Breast epithelium (tissue), 4 donors: ENCODE measurements around the gene LITAFD. TPM values are rescaled to one million over a fixed set of nuclear protein-coding genes. Genes with fewer than 3 reads are reported as not detected.

Source experiments
- DNase-seq, 2 donors: peaks; one replicate each; pipeline ENCODE4 v3.0.0-alpha.2; 2019; ENCODE audit warnings: low spot score in 2 of 2
- H3K27ac ChIP-seq, 2 donors: fragments of 200-600 bp; sonication (generic) in 1 of 2; one replicate each; pipeline ENCODE4 v1.5.1; 2016 to 2019; ENCODE audit warnings: mild to moderate bottlenecking in 1 of 2
- H3K27me3 ChIP-seq, 2 donors: fragments of 200-600 bp; sonication (generic) in 1 of 2; one replicate each; pipeline versions ENCODE4 v1.5.1 to v1.6.0; 2017 to 2019; ENCODE audit warnings: control low read depth in 1 of 2, mild to moderate bottlenecking in 1 of 2
- H3K36me3 ChIP-seq: fragments of 200-600 bp; one replicate; pipeline ENCODE4 v1.5.1; 2019
- H3K4me1 ChIP-seq, 2 donors: fragments of 200-600 bp; sonication (generic); one replicate each; pipeline ENCODE4 v1.5.1; 2016 to 2019; ENCODE audit warnings: control low read depth in 1 of 2
- H3K4me3 ChIP-seq, 3 donors: fragments of 200-600 bp; sonication (generic); 1 replicate in 2 of 3; 2 replicates in 1 of 3; pipeline ENCODE4 v1.5.1; 2016 to 2019; ENCODE audit warnings: mild to moderate bottlenecking in 3 of 3, moderate library complexity in 2 of 3
- H3K9me3 ChIP-seq, 2 donors: fragments of 200-600 bp; sonication (generic) in 1 of 2; one replicate each; pipeline ENCODE4 v1.5.1; 2016 to 2019; ENCODE audit warnings: control low read depth in 1 of 2
- CTCF ChIP-seq, 3 donors: fragments of 450-650 bp; IDR thresholded peaks; one replicate each; pipeline ENCODE4 v1.5.1; 2016 to 2017; ENCODE audit warnings: antibody characterized with exemption in 3 of 3, mild to moderate bottlenecking in 3 of 3, moderate library complexity in 3 of 3
- POLR2A ChIP-seq: fragments of 450-650 bp; IDR thresholded peaks from one replicate; pipeline ENCODE4 v1.6.1; 2016; ENCODE audit warnings: antibody characterized with exemption, mild to moderate bottlenecking, moderate library complexity
- POLR2AphosphoS5 ChIP-seq, 3 donors: sonication (generic); formaldehyde crosslinking; IDR thresholded peaks; one replicate each; pipeline ENCODE4 v1.6.1; 2017; ENCODE audit warnings: antibody characterized with exemption in 3 of 3
- intact Hi-C: fragments of 100-400 bp; cut with DNase I; formaldehyde crosslinking; loops from one replicate; pipeline ENCODE4 v1.15.1; 2023; ENCODE audit warnings: low total_unique reads
- total RNA-seq, 3 donors: library from RNA; depleted of rRNA; stranded (reverse); fragments of >200 nt; gene quantifications; one replicate each; pipeline ENCODE4 v1.1.0, GENCODE V29; 2016

LITAFD gene
- total RNA-seq, 3 donors from 2014 or later, result not detected

- H3K27me3 ChIP-seq, result no peaks in the 10 kb centered on the region
- H3K36me3 ChIP-seq, result no peaks in the 10 kb centered on the region
- H3K4me3 ChIP-seq, result no peak overlapping the region
- no peak overlapping the region for H3K27ac ChIP-seq
- TF ChIP-seq POLR2A (no peak), POLR2AphosphoS5 (IDR thresholded peaks at IDR 0.05) (no peak), CTCF (IDR thresholded peaks at IDR 0.05) (no peak)
- intact Hi-C loops, result loop anchor here (10.0 kb wide), 1 partner anchor 244 kb away; no protein-coding TSS in a partner anchor
- no peaks in the 10 kb centered on the region for H3K9me3 ChIP-seq
- H3K4me1 ChIP-seq, result peaks cover 0 to 6% of the 10 kb centered on the region in 2 donors
- no peak for DNase-seq
Measured at GRCh38 chr16:8888951-8889892, 7.1 kb downstream of the LITAFD start.

GRCh38 chr16:8889893-8890548 is 7.9 kb downstream of the LITAFD start:
- TF ChIP-seq POLR2A (no peak), CTCF (IDR thresholded peaks at IDR 0.05) (no peak), POLR2AphosphoS5 (IDR thresholded peaks at IDR 0.05) (no peak)
- Histone ChIP-seq H3K4me1 (peaks cover 0 to 6% of the 10 kb centered on the region in 2 donors), H3K4me3 (no peak overlapping the region), H3K27ac (no peak overlapping the region), H3K36me3 (no peaks in the 10 kb centered on the region), H3K9me3 (no peaks in the 10 kb centered on the region), H3K27me3 (no peaks in the 10 kb centered on the region)
- intact Hi-C loops, result loop anchor here (10.0 kb wide), 1 partner anchor 245 kb away; no protein-coding TSS in a partner anchor
- DNase-seq, result no peak

- Histone ChIP-seq H3K27ac (no peak overlapping the region), H3K36me3 (no peaks in the 10 kb centered on the region), H3K27me3 (no peaks in the 10 kb centered on the region), H3K4me1 (peaks cover 0 to 6% of the 10 kb centered on the region in 2 donors), H3K4me3 (no peak overlapping the region), H3K9me3 (no peaks in the 10 kb centered on the region)
- intact Hi-C loops, result no loop called here
- no peak for DNase-seq
- TF ChIP-seq POLR2A (no peak), CTCF (IDR thresholded peaks at IDR 0.05) (no peak), POLR2AphosphoS5 (IDR thresholded peaks at IDR 0.05) (no peak)
Measured at GRCh38 chr16:8890549-8890921, 8.4 kb downstream of the LITAFD start.

- Histone ChIP-seq H3K4me3 (no peak overlapping the region), H3K36me3 (peaks cover 7% of the 10 kb centered on the region), H3K4me1 (no peaks in the 10 kb centered on the region), H3K27me3 (no peaks in the 10 kb centered on the region), H3K27ac (peak overlapping the region in 1 of 2 donors; percentile 10), H3K9me3 (no peaks in the 10 kb centered on the region)
- intact Hi-C loops, result no loop called here
- TF ChIP-seq POLR2AphosphoS5 (IDR thresholded peaks at IDR 0.05) (no peak), CTCF (IDR thresholded peaks at IDR 0.05) (no peak)
- DNase-seq, result no peak
Measured at GRCh38 chr16:8892101-8892575, 10.0 kb downstream of the LITAFD start.

GRCh38 chr16:8893426-8893825 is 11.3 kb downstream of the LITAFD start:
- no peak for DNase-seq
- intact Hi-C loops, result no loop called here
- Histone ChIP-seq H3K4me3 (no peak overlapping the region), H3K9me3 (no peaks in the 10 kb centered on the region), H3K4me1 (no peaks in the 10 kb centered on the region), H3K36me3 (peaks cover 7% of the 10 kb centered on the region), H3K27ac (no peak overlapping the region), H3K27me3 (no peaks in the 10 kb centered on the region)
- TF ChIP-seq CTCF (IDR thresholded peaks at IDR 0.05), result no peak
- TF ChIP-seq POLR2A, result no peak
- no peak for TF ChIP-seq POLR2AphosphoS5 (IDR thresholded peaks at IDR 0.05)
